ENCODE results near the gene CUTC.

The CUTC gene

DNA sequence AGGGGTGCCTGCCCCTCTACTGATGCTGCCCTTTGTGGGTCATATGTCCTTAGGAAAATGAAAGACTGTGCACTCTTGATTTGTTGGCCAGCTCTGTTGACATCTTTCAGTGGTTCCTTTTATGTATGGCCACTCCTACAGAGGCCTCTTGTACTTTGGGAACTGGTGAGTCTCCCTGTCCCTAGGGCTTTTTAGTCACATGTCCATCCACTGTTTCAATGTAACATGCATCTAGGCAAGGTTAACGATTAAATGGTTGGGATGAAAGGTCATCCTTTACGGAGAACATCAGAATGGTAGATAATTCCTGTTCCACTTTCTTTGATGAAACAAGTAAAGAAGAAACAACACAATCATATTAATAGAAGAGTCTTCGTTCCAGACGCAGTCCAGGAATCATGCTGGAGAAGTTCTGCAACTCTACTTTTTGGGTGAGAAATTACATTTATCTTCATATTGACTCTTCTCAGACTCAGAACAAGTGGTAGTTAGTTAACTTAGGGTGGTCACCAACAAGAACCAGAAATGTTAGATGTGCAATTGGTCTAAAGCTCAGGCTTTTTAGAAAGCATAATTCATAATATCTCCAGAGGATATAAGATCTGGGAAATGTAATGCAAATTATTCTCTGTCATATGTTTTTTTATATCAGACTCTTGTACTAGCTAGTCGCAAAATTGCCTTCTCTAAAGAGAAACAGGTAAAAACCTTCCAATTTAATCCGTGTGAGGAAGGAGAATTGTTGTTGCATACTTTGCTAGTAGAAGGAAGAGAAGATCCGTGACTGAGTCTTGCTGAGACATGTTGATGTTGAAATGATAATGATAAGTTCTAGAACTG is 50.6 kb downstream of the CUTC start, which contains the start of gene ABCC2:
TSS of gene ABCC2 (plus strand) at position 194 of the 840 bp plus-strand sequence. CDS start at position 399, 205 bp downstream.
- no peak for DNase-seq (ENCODE audit: low read depth, low spot score)

DNA sequence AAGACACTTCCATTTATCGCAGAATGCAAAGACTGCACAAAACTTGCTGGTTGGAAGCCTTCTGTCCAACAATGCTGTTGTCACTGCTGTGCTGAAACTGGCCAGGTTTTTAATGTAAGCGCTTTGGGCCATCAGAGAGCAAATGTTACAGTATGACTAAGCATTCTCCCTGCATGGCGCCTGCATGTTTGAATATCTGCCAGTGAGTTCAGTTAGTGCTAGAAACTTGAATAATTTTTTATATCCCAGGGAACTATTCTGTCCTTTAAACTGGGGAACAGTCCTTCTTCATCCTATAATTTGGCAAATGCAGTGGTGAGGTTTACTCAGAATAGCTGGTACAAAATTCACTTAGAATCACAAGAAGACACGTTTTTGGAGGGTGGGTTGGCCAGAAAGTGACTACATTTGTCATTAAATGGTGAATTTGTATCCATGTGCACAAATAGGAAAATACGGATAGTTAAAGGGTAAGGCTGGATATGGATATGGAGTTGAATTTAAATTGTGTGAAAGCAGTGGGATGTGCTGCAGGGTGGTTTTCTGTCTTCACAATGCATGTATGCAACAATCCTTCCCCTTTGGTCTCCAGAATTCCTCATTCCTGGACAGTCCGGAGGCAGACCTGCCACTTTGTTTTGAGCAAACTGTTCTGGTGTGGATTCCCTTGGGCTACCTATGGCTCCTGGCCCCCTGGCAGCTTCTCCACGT is 52.1 kb downstream of the CUTC start:
- DNase-seq (ENCODE audit: low read depth, low spot score): peak; percentile 84

DNA sequence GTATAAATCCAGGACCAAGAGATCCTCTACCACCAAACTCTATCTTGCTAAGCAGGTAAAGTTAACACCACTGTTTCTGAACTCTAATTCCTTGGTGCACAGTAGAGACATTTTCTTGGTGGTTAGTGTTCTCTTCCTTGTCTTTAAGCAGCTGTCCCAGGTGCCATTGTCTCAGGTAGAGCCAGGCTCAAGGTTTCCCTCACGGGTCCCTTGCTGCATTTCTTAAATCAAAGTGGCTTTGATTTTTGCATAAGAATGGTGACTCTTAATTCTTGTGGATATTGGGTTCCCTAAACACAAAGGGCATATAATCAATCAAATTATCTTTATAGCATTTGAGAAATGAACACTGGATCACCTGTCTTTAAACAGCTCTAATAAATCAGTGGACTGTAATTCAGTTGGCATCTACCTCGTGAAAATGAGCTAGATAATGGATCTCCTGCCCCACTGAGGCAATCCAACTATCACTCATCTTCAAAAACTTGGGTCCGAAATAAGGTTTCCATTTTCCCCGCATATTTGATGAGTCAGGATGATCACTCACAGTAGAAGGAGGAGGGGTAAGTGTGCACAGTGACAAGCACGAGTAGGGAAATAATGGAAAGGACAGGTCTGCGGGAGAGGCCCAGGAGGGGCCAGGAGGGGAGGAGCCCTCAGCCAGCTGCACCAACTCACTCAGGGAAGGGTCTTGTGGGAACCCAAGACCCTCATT is 52.9 kb downstream of the CUTC start:
- no peak for DNase-seq (ENCODE audit: low read depth, low spot score)

DNA sequence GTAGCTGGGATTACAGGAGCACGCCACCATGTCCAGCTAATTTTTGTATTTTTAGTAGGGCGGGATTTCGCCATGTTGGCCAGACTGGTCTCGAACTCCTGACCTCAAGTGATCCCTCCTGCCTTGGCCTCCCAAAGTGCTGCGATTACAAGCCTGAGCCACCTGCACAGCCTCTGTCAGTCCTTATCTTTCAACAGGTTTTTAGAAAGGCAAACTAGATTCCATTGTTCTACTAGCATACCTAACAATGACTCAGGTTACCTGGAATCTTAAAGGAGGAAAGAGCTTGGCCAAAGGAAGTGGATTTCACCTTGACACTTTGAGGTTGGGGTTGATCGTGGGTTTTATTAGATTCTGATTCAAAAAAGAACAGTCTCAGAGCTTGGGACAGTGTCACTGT is 53.6 kb downstream of the CUTC start:
- no peak for DNase-seq (ENCODE audit: low read depth, low spot score)

DNA sequence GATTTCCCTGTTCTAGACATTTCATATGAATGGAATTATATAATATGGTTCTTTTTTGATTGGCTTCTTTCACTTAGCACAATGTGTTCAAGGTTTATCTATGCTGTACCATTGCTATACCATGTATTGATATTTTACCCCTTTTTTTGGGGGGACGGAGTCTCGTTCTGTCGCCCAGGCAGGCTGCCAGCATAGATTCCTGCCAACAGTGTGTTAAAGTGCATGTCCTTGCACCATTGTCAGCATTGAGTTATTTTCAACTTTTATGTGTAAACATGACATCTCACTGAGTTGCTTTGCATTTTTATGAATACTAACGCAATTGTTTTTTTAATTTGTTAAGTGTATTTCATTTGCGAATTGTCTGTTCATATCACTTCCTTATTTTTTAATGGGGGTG is 55.3 kb downstream of the CUTC start:
- no peak for DNase-seq (ENCODE audit: low read depth, low spot score)

DNA sequence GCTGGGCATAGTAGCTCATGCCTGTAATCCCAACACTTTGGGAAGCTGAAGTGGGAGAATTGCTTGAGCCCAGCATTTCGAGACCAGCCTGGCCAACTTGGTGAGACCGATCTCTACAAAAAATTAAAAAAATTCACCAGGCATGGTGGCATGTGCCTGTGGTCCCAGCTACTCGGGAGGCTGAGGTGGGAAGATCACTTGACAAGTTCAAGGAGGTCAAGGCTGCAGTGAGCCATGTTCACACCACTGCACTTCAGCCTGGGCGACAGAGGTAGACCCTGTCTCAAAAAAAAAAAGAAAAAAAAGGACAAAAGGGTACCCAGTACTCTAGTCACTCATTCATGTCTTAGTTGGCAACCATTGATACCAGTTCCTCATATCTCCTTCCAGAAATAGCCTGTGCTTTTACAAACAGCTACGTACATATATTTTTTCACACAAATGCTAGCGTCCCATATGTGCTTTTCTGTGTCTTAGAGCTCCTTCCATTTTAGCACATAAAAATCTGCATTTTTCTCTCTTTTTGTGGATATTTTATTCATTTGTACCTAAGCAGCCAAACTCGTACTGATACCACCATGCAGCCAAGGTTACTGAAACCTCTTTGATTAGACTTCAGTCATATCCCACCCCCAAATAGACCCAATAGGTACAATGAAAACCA is 55.9 kb downstream of the CUTC start:
- no peak for DNase-seq (ENCODE audit: low read depth, low spot score)

DNA sequence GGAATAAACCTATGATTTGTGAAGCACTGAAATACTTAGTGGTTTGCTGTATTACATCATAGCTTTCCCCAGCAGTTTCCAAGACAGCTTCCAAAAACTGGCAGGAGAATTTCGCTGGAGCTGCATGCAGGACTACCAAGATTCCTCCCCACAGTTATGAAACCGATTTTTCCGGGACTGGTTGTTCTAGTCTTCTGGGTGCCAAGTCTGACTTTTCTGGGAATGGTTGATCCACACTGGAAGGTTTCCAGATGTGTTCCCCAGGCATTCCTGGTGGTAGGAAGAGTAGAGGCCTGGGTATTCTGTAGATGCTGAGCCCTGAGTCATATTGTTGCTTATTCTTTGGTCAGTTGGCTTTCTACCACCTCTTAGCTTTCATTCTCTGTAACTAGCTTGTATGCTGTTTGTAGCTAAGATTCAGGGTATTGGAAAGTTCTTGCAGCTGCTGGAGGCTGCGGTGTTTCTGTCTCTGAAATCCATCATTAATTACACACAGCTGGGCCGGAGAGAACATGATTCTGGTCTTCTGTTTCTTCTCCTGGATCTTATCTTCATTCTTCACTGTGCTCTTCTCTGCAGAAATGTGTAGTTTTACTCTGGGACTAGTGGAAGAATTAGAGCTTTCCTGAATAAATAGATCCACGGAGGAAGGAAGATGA is 56.7 kb downstream of the CUTC start:
- DNase-seq (ENCODE audit: low read depth, low spot score): peak; percentile 84

DNA sequence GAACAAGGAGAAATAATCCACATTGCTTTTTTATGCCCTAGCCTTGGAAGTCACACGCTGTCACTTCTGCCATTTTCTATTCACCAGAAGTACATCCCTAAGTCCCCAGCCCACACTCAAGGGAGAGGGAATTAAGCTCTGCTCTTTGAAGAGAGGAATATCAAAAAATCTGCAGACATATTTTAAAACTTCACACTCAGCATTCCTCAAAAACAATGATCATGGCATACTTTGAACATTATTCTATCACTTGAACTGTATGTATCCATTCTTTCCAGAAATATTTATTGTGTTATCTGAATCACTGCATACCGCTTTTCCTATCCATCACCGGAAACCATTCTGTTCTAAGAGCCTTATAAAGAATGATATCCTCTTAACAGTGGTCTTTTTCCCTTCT is 59.8 kb downstream of the CUTC start:
- DNase-seq (ENCODE audit: low read depth, low spot score): no peak

DNA sequence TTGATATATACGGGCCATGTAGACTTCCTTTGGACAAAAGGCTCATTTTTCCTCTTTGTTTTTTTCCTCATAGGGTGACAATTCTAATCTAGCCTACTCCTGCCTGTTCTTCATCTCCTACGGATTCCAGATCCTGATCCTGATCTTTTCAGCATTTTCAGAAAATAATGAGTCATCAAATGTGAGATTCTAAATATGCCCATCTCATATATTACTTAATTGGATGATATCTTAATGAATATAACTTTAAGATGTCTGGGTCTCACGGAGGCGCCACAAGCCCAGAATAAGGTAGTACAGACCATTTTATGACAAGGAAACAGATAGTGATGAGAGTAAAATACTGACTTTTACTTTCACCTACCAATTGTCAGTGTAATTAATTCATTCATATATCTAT is 61.8 kb downstream of the CUTC start:
- DNase-seq (ENCODE audit: low read depth, low spot score): no peak

DNA sequence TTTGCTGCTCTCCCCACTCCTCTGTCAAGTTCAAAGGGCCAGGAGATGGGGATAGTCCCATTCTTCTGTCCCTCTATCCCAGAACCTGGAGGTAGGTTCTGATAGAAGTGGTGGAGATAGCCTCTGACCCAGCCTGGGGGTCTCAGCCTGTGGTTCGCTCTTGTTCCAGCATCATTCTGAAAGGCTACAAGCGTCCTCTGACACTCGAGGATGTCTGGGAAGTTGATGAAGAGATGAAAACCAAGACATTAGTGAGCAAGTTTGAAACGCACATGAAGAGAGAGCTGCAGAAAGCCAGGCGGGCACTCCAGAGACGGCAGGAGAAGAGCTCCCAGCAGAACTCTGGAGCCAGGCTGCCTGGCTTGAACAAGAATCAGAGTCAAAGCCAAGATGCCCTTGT is 64.9 kb downstream of the CUTC start:
- DNase-seq (ENCODE audit: low read depth, low spot score): no peak

DNA sequence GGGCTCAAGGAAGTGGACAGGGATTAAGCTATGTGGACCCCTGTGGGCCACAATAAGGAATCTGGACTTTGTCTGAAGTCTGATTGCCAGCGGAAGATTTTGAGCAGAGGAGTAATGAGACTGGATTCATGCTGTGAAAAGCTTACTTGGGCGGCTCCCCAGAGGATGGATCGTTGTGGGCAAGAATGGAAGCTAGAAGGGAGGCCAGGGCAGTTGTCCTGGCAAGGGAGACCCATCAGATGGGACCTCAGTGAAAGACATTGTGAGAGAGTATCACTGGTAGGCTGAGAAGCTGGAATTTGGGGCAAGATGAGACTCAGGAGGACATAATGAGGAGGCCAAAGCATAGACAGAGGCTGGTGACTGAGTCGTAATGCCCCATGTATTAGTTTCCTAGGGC is 66.0 kb downstream of the CUTC start:
- DNase-seq (ENCODE audit: low read depth, low spot score): no peak

DNA sequence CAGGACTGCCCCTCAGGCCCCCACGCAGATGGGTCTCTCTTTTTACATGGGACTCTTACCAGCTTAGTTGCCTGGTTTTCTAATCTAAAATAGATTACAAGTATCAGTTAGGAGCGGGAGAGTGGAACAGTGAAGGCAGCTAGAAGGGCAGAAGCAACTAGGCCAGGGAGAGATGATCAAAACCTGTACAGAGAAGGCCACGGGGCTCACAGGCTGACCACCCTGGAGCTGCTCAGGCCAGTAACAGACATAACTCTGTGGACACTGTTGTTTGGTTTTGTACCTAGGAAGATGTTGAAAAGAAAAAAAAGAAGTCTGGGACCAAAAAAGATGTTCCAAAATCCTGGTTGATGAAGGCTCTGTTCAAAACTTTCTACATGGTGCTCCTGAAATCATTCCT is 66.9 kb downstream of the CUTC start:
- no peak for DNase-seq (ENCODE audit: low read depth, low spot score)

DNA sequence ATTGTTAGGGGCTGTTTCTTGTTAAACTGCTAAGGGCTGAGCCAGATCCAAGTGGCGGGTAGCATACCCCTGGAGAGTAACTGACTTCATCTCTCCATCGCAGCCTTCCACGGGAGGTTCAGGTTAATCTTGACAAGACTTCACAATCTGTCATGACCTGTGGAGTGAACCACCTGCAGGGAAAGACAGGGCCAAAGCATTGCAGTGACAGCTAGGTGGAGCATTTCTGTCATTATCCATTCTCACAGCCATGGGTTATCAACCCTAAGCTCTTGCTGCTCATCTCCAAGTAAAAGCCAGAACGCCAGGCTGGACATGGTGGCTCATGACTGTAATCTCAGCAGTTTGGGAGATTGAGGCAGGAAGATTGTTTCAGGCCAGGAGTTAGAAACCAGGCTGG is 67.6 kb downstream of the CUTC start:
- no peak for DNase-seq (ENCODE audit: low read depth, low spot score)

DNA sequence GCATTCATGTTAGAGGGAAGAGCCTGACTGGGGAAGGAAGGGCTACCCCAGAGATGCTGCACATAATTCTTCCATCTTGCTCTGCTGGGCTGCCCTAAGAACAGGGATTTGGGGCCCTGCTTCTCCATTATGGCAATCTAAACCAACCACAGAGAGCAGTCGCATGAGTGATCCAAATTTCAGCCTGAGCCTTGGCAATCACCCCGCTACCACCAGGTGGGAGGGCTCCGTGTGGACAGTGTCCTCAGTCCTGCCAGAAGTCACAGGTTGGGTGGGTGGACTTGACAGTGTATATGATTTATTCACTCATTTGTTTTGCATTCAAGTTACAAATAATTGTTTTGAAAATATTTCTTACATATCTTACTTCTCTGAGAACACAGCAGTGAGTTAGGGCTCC is 72.4 kb downstream of the CUTC start:
- DNase-seq (ENCODE audit: low read depth, low spot score): no peak

DNA sequence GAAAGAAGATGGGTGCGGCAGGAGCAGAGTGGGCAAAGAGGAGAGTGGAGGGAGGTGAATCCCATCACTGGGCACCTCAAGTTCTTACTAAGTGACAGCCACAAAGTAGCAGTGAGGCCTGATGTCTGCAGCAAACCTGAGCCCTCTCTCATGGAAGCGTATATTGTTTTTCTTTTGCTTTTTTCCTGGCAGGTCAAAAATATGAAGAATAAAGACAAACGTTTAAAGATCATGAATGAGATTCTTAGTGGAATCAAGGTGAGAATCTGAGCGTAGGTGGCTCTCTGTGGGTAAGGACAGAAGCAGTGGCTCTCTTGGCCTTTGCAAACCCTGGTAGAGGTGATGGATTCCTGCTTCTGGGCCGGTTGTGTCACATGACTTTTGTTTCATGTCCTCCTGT is 73.2 kb downstream of the CUTC start:
- no peak for DNase-seq (ENCODE audit: low read depth, low spot score)

All from astrocyte of the hippocampus (primary cell).